ENCODE measurements around the gene TOR1A. TPM values are rescaled to one million over a fixed set of nuclear protein-coding genes. Genes with fewer than 3 reads are reported as not detected.

TOR1A gene
- total RNA-seq, 1 experiment from 2014 or later, result 24.4 TPM

DNA sequence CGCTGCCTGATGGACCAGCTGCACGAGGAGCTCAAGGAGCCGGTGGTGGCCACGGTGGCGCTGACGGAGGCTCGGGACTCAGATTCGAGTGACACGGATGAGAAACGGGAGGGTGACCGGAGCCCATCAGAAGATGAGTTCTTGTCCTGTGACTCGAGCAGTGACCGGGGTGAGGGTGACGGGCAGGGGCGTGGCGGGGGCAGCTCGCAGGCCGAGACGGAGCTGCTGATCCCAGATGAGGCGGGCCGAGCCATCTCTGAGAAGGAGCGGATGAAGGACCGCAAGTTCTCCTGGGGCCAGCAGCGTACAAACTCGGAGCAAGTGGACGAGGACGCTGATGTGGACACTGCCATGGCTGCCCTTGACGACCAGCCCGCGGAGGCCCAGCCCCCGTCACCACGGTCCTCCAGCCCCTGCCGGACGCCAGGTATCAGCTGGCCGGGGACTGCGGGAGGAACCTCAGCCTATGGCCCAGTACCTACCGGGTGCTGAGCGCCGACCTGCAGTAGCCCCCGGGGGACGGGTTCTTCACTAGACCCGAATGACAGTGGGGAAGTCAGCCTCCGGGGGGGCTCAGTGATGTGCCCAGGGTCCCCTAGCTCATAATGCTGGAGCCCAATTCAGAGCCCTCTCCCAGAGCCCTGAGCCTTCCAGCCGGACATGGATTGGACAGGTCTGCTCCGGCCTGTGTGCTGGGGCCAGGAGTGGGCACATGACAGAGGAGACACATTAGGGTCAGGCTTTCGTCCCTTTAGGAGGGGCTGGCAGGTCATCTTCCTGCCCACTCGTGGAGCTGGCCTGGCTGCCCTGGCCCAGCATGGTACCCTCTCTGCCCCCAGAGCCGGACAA lies 44.3 kb upstream of the TOR1A start:
- intact Hi-C loops (cut with micrococcal nuclease), result no loop called here
- Histone ChIP-seq H3K4me2 (ENCODE audit: low read length) (no peak overlapping the region), H3K36me3 (ENCODE audit: control insufficient read depth in 1 of 2, insufficient read depth in 2 of 2, low read length in 2 of 2) (no peaks in the 10 kb centered on the region), H3K4me3 (replicated peaks in 1 of 2; ENCODE audit: low read depth in 1 of 2, low read length in 2 of 2) (no peak overlapping the region), H4K20me1 (ENCODE audit: insufficient read depth) (no peaks in the 10 kb centered on the region), H3K9me3 (ENCODE audit: control insufficient read depth in 1 of 2, insufficient read depth in 1 of 2, low read depth in 1 of 2, low read length in 2 of 2) (no peaks in the 10 kb centered on the region), H3K9me2 (ENCODE audit: insufficient read depth) (no peaks in the 10 kb centered on the region), H3K27ac (ENCODE audit: low read depth, low read length) (no peak overlapping the region), H3K9ac (ENCODE audit: low read length) (no peak overlapping the region), H3K79me2 (ENCODE audit: insufficient read depth, low read length) (no peaks in the 10 kb centered on the region), H2AFZ (ENCODE audit: low read depth, low read length, poor library complexity, severe bottlenecking) (no peak overlapping the region), H3K4me1 (ENCODE audit: control insufficient read depth in 1 of 2, insufficient read depth in 2 of 2, low read length in 2 of 2) (no peaks in the 10 kb centered on the region), H3K27me3 (ENCODE audit: insufficient read depth, low read length) (no peaks in the 10 kb centered on the region)
- ChIA-PET CTCF (no interaction called here), POLR2A (no interaction called here), RAD21 (ENCODE audit: low non-redundant PET in 1 of 2, low total read pairs in 2 of 2, uncharacterized antibody in 2 of 2, unreplicated experiment in 2 of 2) (no interaction called here)
- ATAC-seq, result no peak
- TF ChIP-seq CEBPB (IDR thresholded peaks at IDR 0.05; ENCODE audit: low read depth) (no peak), SIN3A (IDR thresholded peaks at IDR 0.05; ENCODE audit: low read depth) (no peak), JUND (IDR thresholded peaks at IDR 0.05) (no peak), POLR2AphosphoS5 (IDR thresholded peaks at IDR 0.05; ENCODE audit: low read depth, low read length) (no peak), EZH2 (IDR thresholded peaks at IDR 0.05) (no peak)
- TF ChIP-seq, protein P1, sequence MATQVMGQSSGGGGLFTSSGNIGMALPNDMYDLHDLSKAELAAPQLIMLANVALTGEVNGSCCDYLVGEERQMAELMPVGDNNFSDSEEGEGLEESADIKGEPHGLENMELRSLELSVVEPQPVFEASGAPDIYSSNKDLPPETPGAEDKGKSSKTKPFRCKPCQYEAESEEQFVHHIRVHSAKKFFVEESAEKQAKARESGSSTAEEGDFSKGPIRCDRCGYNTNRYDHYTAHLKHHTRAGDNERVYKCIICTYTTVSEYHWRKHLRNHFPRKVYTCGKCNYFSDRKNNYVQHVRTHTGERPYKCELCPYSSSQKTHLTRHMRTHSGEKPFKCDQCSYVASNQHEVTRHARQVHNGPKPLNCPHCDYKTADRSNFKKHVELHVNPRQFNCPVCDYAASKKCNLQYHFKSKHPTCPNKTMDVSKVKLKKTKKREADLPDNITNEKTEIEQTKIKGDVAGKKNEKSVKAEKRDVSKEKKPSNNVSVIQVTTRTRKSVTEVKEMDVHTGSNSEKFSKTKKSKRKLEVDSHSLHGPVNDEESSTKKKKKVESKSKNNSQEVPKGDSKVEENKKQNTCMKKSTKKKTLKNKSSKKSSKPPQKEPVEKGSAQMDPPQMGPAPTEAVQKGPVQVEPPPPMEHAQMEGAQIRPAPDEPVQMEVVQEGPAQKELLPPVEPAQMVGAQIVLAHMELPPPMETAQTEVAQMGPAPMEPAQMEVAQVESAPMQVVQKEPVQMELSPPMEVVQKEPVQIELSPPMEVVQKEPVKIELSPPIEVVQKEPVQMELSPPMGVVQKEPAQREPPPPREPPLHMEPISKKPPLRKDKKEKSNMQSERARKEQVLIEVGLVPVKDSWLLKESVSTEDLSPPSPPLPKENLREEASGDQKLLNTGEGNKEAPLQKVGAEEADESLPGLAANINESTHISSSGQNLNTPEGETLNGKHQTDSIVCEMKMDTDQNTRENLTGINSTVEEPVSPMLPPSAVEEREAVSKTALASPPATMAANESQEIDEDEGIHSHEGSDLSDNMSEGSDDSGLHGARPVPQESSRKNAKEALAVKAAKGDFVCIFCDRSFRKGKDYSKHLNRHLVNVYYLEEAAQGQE (IDR thresholded peaks at IDR 0.05; ENCODE audit: low read depth), result no peak
- BruUV-seq (replicated peaks), result no TSS peak
- no peak for DNase-seq (ENCODE audit: low read depth, low spot score)
